NCI-H1694 treated with DMSO at 0.1 percent for 48 hours (cell line): Measurements from ENCODE around the gene CCNF.

Source experiments
- DNase-seq: peaks from one replicate; lab custom pipeline; 2025; lab: John Stamatoyannopoulos, UW

CCNF gene

GRCh38 chr16:2485811-2486507 is 56.7 kb downstream of the CCNF start:
- no peak for DNase-seq

GRCh38 chr16:2486645-2487516 is 57.6 kb downstream of the CCNF start:
- DNase-seq = peak; percentile 17

GRCh38 chr16:2487517-2487842 is 58.2 kb downstream of the CCNF start:
- DNase-seq = no peak

GRCh38 chr16:2487903-2488531 is 58.8 kb downstream of the CCNF start:
- no peak for DNase-seq

GRCh38 chr16:2489581-2489980 is 60.3 kb downstream of the CCNF start:
- DNase-seq = no peak

- no peak for DNase-seq
Observed at GRCh38 chr16:2490190-2491105, 61.2 kb downstream of the CCNF start.

GRCh38 chr16:2492292-2492691 is 63.0 kb downstream of the CCNF start:
- no peak for DNase-seq

GRCh38 chr16:2493605-2494004 is 64.4 kb downstream of the CCNF start:
- no peak for DNase-seq

- no peak for DNase-seq
Observed at GRCh38 chr16:2494616-2495015, 65.4 kb downstream of the CCNF start.

GRCh38 chr16:2495041-2495440 is 65.8 kb downstream of the CCNF start:
- DNase-seq = no peak

- DNase-seq = no peak
Observed at GRCh38 chr16:2496223-2497115, 67.2 kb downstream of the CCNF start.

- DNase-seq = no peak
Observed at GRCh38 chr16:2497116-2497630, 67.9 kb downstream of the CCNF start.

- DNase-seq = no peak
Observed at GRCh38 chr16:2497695-2498484, 68.6 kb downstream of the CCNF start.

GRCh38 chr16:2498531-2499253 is 69.4 kb downstream of the CCNF start:
- DNase-seq = no peak

GRCh38 chr16:2499454-2499853 is 70.2 kb downstream of the CCNF start:
- DNase-seq = no peak

- no peak for DNase-seq
Observed at GRCh38 chr16:2499890-2500429, 70.7 kb downstream of the CCNF start.

- DNase-seq = no peak
Observed at GRCh38 chr16:2500430-2500917, 71.2 kb downstream of the CCNF start.

GRCh38 chr16:2500918-2501750 is 71.9 kb downstream of the CCNF start:
- DNase-seq = peak; percentile 65
